ENCODE results near the gene GGTLC1. TPM values are rescaled to one million over a fixed set of nuclear protein-coding genes. Genes with fewer than 3 reads are reported as not detected.
A peak's percentile ranks its signal among the peaks of the same experiment; 100 is the strongest.
"Not testable (repeated sequence)": the region's sequence is repeated elsewhere in the genome, so short reads cannot be mapped to it uniquely, and the experiment has no call there.

Gene GGTLC1
- total RNA-seq, 1 donor from 2014 or later = not detected

DNA sequence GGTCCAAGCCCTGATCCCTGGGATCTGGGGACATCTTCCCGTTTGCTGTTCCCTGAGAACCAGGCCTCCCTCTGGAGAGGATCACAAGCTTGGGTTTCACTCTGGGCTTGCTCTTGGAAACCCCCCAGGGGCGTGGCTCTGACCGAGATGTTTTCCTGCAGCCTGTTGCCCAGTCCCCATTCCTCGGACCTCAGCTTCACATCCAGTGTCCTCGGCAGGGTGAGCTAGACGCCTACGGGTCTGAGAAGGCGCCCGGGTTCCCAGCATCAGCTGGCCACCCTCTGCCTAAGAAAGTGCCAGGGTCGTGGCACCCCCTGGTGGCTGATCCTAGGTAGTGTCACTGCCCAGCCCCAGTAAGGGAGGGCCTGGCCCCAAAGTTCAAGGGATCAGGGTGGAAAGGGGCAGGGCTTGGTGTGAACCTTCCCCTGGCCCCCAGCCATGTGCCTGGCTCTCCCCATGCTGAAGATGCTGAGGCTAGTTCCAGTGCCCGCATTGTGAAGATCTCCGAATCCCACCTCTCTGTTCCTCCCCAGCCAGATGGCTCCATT, 4.0 kb downstream of the GGTLC1 start:
- H3K4me3 Mint-ChIP-seq (ENCODE audit: unreplicated experiment); H3K27ac Mint-ChIP-seq (ENCODE audit: unreplicated experiment); H3K36me3 Mint-ChIP-seq (ENCODE audit: unreplicated experiment); H3K9me3 Mint-ChIP-seq (ENCODE audit: unreplicated experiment); DNase-seq: not testable (repeated sequence)
- peak; percentile 12 for TF ChIP-seq CTCF (IDR thresholded peaks at IDR 0.05; ENCODE audit: partially characterized antibody, unreplicated experiment)
- H3K27me3 Mint-ChIP-seq (ENCODE audit: unreplicated experiment) = peaks cover 15% of the 10 kb centered on the region
- peaks cover 12% of the 10 kb centered on the region for H3K4me1 Mint-ChIP-seq (ENCODE audit: low read depth, unreplicated experiment)

DNA sequence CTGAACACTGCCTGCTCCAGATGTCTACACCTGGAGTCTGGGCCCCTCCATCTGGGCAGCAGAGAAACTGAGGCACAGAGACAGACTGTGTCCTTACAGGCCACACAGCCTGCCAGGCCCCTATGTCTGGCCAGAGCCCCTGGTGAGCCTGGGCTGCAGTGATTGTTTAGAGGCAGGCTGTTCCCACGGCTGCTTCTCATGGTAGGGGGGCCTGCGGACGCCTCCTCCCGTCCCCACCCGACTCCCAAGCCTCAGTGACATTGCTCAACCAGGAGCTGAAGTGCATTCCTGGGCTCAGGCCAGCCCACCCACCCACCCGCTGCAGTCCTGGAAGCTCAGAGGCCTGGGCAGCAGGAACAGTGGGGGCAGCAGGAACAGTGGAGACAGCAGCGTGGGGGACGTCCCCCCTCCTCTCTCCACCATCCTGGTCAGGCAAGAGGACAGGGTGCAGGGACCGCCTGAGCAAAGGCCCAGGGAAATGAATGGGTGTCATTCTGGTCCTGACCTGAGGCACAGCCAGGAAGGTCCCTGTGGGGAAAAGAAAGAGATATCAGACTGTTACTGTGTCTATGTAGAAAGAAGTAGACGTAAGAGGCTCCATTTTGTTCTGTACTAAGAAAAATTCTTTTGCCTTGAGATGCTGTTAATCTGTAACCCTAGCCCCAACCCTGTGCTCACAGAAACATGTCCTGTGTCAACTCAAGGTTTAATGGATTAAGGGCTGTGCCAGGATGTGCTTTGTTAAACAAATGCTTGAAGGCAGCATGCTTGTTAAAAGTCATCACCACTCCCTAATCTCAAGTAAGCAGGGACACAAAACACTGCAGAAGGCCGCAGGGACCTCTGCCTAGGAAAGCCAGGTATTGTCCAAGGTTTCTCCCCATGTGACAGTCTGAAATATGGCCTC, 6.2 kb downstream of the GGTLC1 start:
- not testable (repeated sequence) for H3K27ac Mint-ChIP-seq (ENCODE audit: unreplicated experiment); DNase-seq; H3K4me3 Mint-ChIP-seq (ENCODE audit: unreplicated experiment); H3K36me3 Mint-ChIP-seq (ENCODE audit: unreplicated experiment)
- Mint-ChIP-seq H3K4me1 (ENCODE audit: low read depth, unreplicated experiment) (peaks cover 12% of the 10 kb centered on the region), H3K27me3 (ENCODE audit: unreplicated experiment) (peaks cover 15% of the 10 kb centered on the region), H3K9me3 (ENCODE audit: unreplicated experiment) (peaks cover 12% of the 10 kb centered on the region)

DNA sequence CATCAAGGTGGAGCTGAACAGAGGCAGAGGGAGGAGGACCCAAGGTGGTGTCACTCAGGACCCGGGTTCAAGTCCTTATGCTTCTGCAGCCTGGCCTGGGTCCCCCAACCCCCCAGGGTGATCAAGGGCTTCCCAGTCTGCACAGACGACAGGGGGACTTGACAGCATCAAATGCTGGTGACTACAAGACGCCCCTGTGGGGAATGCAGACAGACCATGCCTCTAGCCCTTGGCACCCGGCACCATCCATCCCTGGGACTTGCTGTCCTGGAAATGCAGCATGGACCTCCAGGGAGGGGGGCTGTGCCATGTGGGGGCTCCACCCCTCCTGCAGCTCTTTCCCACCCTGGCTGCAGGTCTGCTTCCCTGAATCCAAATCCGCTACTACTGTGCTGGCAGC, 7.1 kb downstream of the GGTLC1 start:
- Mint-ChIP-seq H3K4me1 (ENCODE audit: low read depth, unreplicated experiment) (peaks cover 12% of the 10 kb centered on the region), H3K27me3 (ENCODE audit: unreplicated experiment) (peaks cover 11% of the 10 kb centered on the region), H3K9me3 (ENCODE audit: unreplicated experiment) (peaks cover 12% of the 10 kb centered on the region)
- H3K36me3 Mint-ChIP-seq (ENCODE audit: unreplicated experiment); H3K4me3 Mint-ChIP-seq (ENCODE audit: unreplicated experiment); DNase-seq; H3K27ac Mint-ChIP-seq (ENCODE audit: unreplicated experiment): not testable (repeated sequence)

DNA sequence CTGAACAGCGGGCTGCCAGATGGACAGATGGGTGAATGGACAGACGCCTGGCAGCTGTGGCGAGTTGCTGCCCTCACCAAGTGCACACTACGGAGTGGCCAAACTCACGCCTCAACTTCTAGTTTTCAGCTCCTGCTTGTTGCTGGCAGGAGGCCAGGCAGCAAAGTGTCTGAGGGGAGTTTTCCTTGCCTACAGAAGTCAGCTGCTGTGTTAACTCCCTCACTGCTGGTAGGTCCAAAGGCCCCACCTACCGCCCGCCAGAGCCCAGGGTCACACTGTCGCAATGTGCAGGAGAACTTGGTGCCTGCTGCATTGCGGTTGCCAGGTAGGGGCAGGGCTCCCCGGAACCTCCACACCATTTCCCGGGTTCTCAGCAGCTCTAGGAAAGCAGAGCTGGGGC, 7.6 kb downstream of the GGTLC1 start:
- Mint-ChIP-seq H3K4me1 (ENCODE audit: low read depth, unreplicated experiment) (peaks cover 12% of the 10 kb centered on the region), H3K27ac (ENCODE audit: unreplicated experiment) (peak overlapping the region; percentile 92), H3K9me3 (ENCODE audit: unreplicated experiment) (peaks cover 12% of the 10 kb centered on the region), H3K27me3 (ENCODE audit: unreplicated experiment) (peaks cover 13% of the 10 kb centered on the region)
- not testable (repeated sequence) for DNase-seq; H3K36me3 Mint-ChIP-seq (ENCODE audit: unreplicated experiment); H3K4me3 Mint-ChIP-seq (ENCODE audit: unreplicated experiment)

GRCh38 chr20:23979899-23980811, 8.4 kb downstream of the GGTLC1 start:
- Mint-ChIP-seq H3K4me3 (ENCODE audit: unreplicated experiment) (peak overlapping the region; percentile 56), H3K27ac (ENCODE audit: unreplicated experiment) (peak overlapping the region; percentile 92), H3K4me1 (ENCODE audit: low read depth, unreplicated experiment) (peaks cover 12% of the 10 kb centered on the region), H3K9me3 (ENCODE audit: unreplicated experiment) (peaks cover 12% of the 10 kb centered on the region), H3K27me3 (ENCODE audit: unreplicated experiment) (peaks cover 13% of the 10 kb centered on the region)
- DNase-seq; H3K36me3 Mint-ChIP-seq (ENCODE audit: unreplicated experiment): not testable (repeated sequence)

DNA sequence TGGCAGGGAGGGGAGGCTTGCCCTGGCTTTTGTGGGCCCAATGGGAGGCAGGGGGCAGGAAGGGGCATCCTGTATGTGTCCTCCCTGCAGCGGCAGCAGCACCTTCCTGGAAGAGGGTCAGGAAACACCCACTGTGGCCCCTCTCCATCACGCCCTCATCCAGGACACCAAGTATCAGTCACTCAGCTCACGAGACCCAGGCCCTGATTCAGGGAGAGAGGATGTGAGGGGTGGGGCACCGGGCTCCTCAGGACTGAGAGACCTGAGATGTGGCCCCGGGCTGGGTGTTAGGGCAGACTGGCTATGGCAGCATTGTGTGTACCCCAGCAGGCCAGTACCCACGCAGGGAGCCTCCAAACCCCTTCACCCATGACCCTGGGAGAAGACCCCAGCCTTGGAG, 9.2 kb downstream of the GGTLC1 start:
- not testable (repeated sequence) for H3K36me3 Mint-ChIP-seq (ENCODE audit: unreplicated experiment); H3K4me3 Mint-ChIP-seq (ENCODE audit: unreplicated experiment); H3K27ac Mint-ChIP-seq (ENCODE audit: unreplicated experiment); DNase-seq
- Mint-ChIP-seq H3K9me3 (ENCODE audit: unreplicated experiment) (peaks cover 12% of the 10 kb centered on the region), H3K27me3 (ENCODE audit: unreplicated experiment) (peaks cover 13% of the 10 kb centered on the region), H3K4me1 (ENCODE audit: low read depth, unreplicated experiment) (peaks cover 17% of the 10 kb centered on the region)

- H3K4me1 Mint-ChIP-seq (ENCODE audit: low read depth, unreplicated experiment) = peaks cover 17% of the 10 kb centered on the region
- peaks cover 13% of the 10 kb centered on the region for H3K27me3 Mint-ChIP-seq (ENCODE audit: unreplicated experiment)
- not testable (repeated sequence) for H3K4me3 Mint-ChIP-seq (ENCODE audit: unreplicated experiment); H3K36me3 Mint-ChIP-seq (ENCODE audit: unreplicated experiment); H3K27ac Mint-ChIP-seq (ENCODE audit: unreplicated experiment)
- TF ChIP-seq CTCF (IDR thresholded peaks at IDR 0.05; ENCODE audit: partially characterized antibody, unreplicated experiment) = peak; percentile 36
- DNase-seq = peak; percentile 62
- peaks cover 12% of the 10 kb centered on the region for H3K9me3 Mint-ChIP-seq (ENCODE audit: unreplicated experiment)
These were observed 10.1 kb downstream of the GGTLC1 start for GRCh38 chr20:23978457-23978856.

All from glutamatergic neuron (in vitro differentiated cells).